Progenitor cell of endocrine pancreas (in vitro differentiated cells): Measurements from ENCODE around the gene SEL1L2. TPM values are rescaled to one million over a fixed set of nuclear protein-coding genes. Genes with fewer than 3 reads are reported as not detected.
A peak's percentile ranks its signal among the peaks of the same experiment; 100 is the strongest.

Source experiments
- DNase-seq: peaks from one replicate; pipeline ENCODE4 v3.0.0; 2021; ENCODE audit warnings: low spot score; ENCODE audit not compliant: unreplicated experiment
- H3K27ac Mint-ChIP-seq: 2 replicates; pipeline ENCODE4 v1.8.0; 2021; ENCODE audit warnings: mild to moderate bottlenecking, moderate library complexity, mixed read lengths
- H3K27me3 Mint-ChIP-seq: 2 replicates; pipeline ENCODE4 v1.8.0; 2021; ENCODE audit warnings: mixed read lengths
- H3K36me3 Mint-ChIP-seq: 2 replicates; pipeline ENCODE4 v1.8.0; 2022; ENCODE audit warnings: mixed read lengths; ENCODE audit not compliant: insufficient read depth
- H3K4me1 Mint-ChIP-seq: 2 replicates; pipeline ENCODE4 v1.8.0; 2021; ENCODE audit warnings: low read depth, mixed read lengths
- H3K4me3 Mint-ChIP-seq: 2 replicates; pipeline ENCODE4 v1.8.0; 2021; ENCODE audit warnings: low read depth, mild to moderate bottlenecking, moderate library complexity, mixed read lengths
- H3K9me3 Mint-ChIP-seq: 2 replicates; pipeline ENCODE4 v1.8.0; 2021; ENCODE audit warnings: low read depth, mixed read lengths
- CTCF ChIP-seq: fragments of 200-600 bp; sonication (generic); IDR thresholded peaks from one replicate; pipeline ENCODE4 v1.5.0; 2021; ENCODE audit warnings: antibody characterized with exemption, mild to moderate bottlenecking; ENCODE audit not compliant: unreplicated experiment
- total RNA-seq: library from RNA; stranded (reverse); gene quantifications from 2 replicates; pipeline ENCODE4 v1.2.1, GENCODE V29; 2021

The SEL1L2 gene
- total RNA-seq, 1 donor from 2014 or later, result not detected

- no peak for DNase-seq
- TF ChIP-seq CTCF, result no peak
- Mint-ChIP-seq H3K27me3 (no peaks in the 10 kb centered on the region), H3K4me3 (no peak overlapping the region), H3K9me3 (no peaks in the 10 kb centered on the region), H3K27ac (no peak overlapping the region), H3K36me3 (no peaks in the 10 kb centered on the region), H3K4me1 (peaks cover 3% of the 10 kb centered on the region)
Measured at GRCh38 chr20:13883425-13883824, 107.0 kb downstream of the SEL1L2 start.

- DNase-seq, result no peak
- no peak for TF ChIP-seq CTCF
- H3K27me3 Mint-ChIP-seq, result peaks cover 5% of the 10 kb centered on the region
- H3K9me3 Mint-ChIP-seq, result no peaks in the 10 kb centered on the region
- no peak overlapping the region for H3K27ac Mint-ChIP-seq
- H3K36me3 Mint-ChIP-seq, result no peaks in the 10 kb centered on the region
- H3K4me1 Mint-ChIP-seq, result peaks cover 18% of the 10 kb centered on the region
- H3K4me3 Mint-ChIP-seq, result no peak overlapping the region
Measured at GRCh38 chr20:13878566-13878965, 111.8 kb downstream of the SEL1L2 start.

GRCh38 chr20:13877793-13878192 lies 112.6 kb downstream of the SEL1L2 start:
- H3K36me3 Mint-ChIP-seq, result no peaks in the 10 kb centered on the region
- H3K4me1 Mint-ChIP-seq, result peaks cover 18% of the 10 kb centered on the region
- no peak for TF ChIP-seq CTCF
- DNase-seq, result no peak
- no peaks in the 10 kb centered on the region for H3K9me3 Mint-ChIP-seq
- H3K27me3 Mint-ChIP-seq, result peaks cover 5% of the 10 kb centered on the region
- peak overlapping the region; percentile 48 for H3K27ac Mint-ChIP-seq
- no peak overlapping the region for H3K4me3 Mint-ChIP-seq

GRCh38 chr20:13875265-13875811 lies 115.1 kb downstream of the SEL1L2 start:
- no peaks in the 10 kb centered on the region for H3K36me3 Mint-ChIP-seq
- no peak overlapping the region for H3K27ac Mint-ChIP-seq
- H3K27me3 Mint-ChIP-seq, result peaks cover 7% of the 10 kb centered on the region
- no peak for DNase-seq
- peaks cover 18% of the 10 kb centered on the region for H3K4me1 Mint-ChIP-seq
- TF ChIP-seq CTCF, result no peak
- no peak overlapping the region for H3K4me3 Mint-ChIP-seq
- H3K9me3 Mint-ChIP-seq, result no peaks in the 10 kb centered on the region

GRCh38 chr20:13874394-13875157 lies 115.8 kb downstream of the SEL1L2 start:
- Mint-ChIP-seq H3K4me1 (peaks cover 18% of the 10 kb centered on the region), H3K27me3 (peaks cover 7% of the 10 kb centered on the region), H3K36me3 (no peaks in the 10 kb centered on the region), H3K9me3 (no peaks in the 10 kb centered on the region), H3K4me3 (no peak overlapping the region), H3K27ac (no peak overlapping the region)
- TF ChIP-seq CTCF, result no peak
- DNase-seq, result no peak
